ENCODE data around the gene SLX9.

SLX9 gene

DNA sequence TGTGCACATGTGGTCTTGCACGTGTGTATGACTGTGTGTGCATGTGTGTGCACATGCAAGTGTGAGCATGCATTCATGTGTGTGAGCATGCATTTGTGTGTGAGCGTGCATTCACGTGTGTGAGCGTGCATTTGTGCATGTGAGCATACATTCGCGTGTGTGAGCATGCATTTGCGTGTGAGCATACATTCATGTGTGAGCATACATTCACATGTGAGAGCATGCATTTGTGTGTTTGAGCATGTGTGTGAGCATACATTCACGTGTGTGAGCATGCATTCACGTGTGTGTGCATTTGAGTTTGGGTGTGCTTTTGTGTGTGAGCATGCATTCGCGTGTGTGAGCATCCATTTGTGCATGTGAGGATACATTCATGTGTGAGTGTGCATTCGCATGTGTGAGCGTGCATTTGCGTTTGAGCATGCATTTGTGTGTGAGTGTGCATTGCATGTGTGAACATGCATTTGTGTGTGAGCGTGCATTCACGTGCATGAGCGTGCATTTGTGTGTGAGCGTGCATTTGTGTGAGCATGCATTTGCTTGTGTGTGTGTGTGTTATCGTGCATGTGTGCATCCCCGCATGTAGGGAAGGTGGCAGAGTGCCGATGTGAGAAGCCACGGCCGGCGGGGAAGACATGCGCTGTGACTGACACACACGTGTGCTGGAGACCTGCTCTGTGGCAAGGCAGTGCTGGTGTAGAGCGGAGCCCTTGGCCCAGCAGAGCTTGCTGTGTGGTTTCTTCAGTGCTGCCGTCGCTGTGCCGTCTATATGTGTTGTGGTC is 37.4 kb upstream of the SLX9 start:
- Histone ChIP-seq H2AFZ (ENCODE audit: low read length) (no peak overlapping the region), H3K4me3 (ENCODE audit: low read depth, low read length, poor library complexity, severe bottlenecking) (no peak overlapping the region), H3F3A (ENCODE audit: insufficient read depth, low read length) (no peaks in the 10 kb centered on the region), H3K9me3 (ENCODE audit: low read length) (no peaks in the 10 kb centered on the region), H3K9ac (ENCODE audit: low read length) (no peak overlapping the region), H4K20me1 (ENCODE audit: insufficient read depth, low read length) (no peaks in the 10 kb centered on the region), H3K27ac (ENCODE audit: low read depth, low read length, poor library complexity, severe bottlenecking) (no peak overlapping the region), H3K27me3 (ENCODE audit: insufficient read depth, low read length) (peaks cover 4% of the 10 kb centered on the region; the same call in 1 of the 2 replicates), H3K36me3 (ENCODE audit: insufficient read depth, low read length) (no peaks in the 10 kb centered on the region), H3K4me1 (ENCODE audit: insufficient read depth, low read length, severe bottlenecking) (no peaks in the 10 kb centered on the region), H3K79me2 (ENCODE audit: insufficient read depth, low read length) (no peaks in the 10 kb centered on the region), H3K4me2 (ENCODE audit: low read length) (no peak overlapping the region), H3K9me2 (ENCODE audit: low read depth, low read length) (no peaks in the 10 kb centered on the region)
- TF ChIP-seq, protein P1, sequence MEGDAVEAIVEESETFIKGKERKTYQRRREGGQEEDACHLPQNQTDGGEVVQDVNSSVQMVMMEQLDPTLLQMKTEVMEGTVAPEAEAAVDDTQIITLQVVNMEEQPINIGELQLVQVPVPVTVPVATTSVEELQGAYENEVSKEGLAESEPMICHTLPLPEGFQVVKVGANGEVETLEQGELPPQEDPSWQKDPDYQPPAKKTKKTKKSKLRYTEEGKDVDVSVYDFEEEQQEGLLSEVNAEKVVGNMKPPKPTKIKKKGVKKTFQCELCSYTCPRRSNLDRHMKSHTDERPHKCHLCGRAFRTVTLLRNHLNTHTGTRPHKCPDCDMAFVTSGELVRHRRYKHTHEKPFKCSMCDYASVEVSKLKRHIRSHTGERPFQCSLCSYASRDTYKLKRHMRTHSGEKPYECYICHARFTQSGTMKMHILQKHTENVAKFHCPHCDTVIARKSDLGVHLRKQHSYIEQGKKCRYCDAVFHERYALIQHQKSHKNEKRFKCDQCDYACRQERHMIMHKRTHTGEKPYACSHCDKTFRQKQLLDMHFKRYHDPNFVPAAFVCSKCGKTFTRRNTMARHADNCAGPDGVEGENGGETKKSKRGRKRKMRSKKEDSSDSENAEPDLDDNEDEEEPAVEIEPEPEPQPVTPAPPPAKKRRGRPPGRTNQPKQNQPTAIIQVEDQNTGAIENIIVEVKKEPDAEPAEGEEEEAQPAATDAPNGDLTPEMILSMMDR (IDR thresholded peaks at IDR 0.05; ENCODE audit: low read length): no peak
- TF ChIP-seq EZH2 (IDR thresholded peaks at IDR 0.05; ENCODE audit: borderline replicate concordance, low read length): no peak

DNA sequence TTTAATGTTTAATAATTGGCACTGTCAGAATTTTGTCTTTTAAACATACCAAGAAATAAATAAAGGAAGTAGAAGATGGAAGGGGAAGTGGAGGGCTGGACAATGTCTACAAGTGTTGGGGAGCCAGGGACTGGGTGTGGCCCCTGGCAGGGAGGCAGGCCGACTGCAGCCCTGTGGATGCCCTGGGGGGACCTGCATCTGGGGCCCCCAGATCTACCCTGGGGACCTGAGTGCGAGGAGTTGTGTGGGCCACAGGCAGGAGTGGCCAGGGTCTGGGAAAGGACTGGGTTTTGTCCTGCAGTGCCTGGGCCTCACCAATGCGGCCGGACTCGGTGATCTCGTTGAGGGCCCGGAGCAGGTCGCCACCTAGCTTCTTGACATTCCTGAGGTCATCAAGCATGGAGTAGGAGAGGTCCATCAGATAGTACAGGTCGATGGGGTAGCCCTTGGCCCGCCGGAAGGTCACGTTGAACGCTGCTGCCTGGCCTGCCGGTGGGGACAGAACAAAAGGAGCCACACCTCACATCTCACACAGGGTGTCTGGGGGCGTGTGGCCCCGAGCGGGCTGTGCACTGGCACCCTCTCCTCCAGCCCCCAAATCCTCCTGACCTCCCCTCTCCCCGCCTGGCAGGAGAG is 36.7 kb upstream of the SLX9 start:
- Histone ChIP-seq H3K9me3 (ENCODE audit: low read length) (no peaks in the 10 kb centered on the region), H3K36me3 (ENCODE audit: insufficient read depth, low read length) (no peaks in the 10 kb centered on the region), H3F3A (ENCODE audit: insufficient read depth, low read length) (no peaks in the 10 kb centered on the region), H3K9ac (ENCODE audit: low read length) (no peak overlapping the region), H4K20me1 (ENCODE audit: insufficient read depth, low read length) (no peaks in the 10 kb centered on the region), H2AFZ (ENCODE audit: low read length) (no peak overlapping the region), H3K27ac (ENCODE audit: low read depth, low read length, poor library complexity, severe bottlenecking) (no peak overlapping the region), H3K27me3 (ENCODE audit: insufficient read depth, low read length) (peaks cover 4% of the 10 kb centered on the region; the same call in 1 of the 2 replicates), H3K4me3 (ENCODE audit: low read depth, low read length, poor library complexity, severe bottlenecking) (no peak overlapping the region), H3K79me2 (ENCODE audit: insufficient read depth, low read length) (no peaks in the 10 kb centered on the region), H3K4me1 (ENCODE audit: insufficient read depth, low read length, severe bottlenecking) (no peaks in the 10 kb centered on the region), H3K4me2 (ENCODE audit: low read length) (no peak overlapping the region), H3K9me2 (ENCODE audit: low read depth, low read length) (no peaks in the 10 kb centered on the region)
- TF ChIP-seq EZH2 (IDR thresholded peaks at IDR 0.05; ENCODE audit: borderline replicate concordance, low read length): no peak
- TF ChIP-seq, protein P1 (IDR thresholded peaks at IDR 0.05; ENCODE audit: low read length): no peak

DNA sequence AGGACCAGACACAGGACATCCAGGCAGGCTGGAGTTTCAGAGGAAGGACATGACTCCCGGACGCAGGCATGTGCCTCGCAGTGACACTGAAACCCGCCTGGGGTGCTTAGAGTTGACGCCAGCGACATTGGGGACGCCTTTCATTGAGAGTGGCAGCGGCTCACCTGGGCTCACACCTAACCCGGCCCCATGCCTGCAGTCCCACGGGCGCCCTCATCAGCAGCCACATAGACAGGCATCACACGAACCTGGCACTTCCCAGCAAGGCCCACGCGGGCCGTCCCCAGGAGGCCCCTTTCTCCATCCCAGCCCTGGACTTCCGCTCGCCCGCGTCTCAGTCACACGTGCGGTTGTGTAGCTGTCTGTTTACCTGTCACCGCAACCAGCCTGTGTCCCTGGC is 36.1 kb upstream of the SLX9 start:
- Histone ChIP-seq H3K4me2 (ENCODE audit: low read length) (no peak overlapping the region), H3K9me3 (ENCODE audit: low read length) (no peaks in the 10 kb centered on the region), H3K9me2 (ENCODE audit: low read depth, low read length) (no peaks in the 10 kb centered on the region), H3K9ac (ENCODE audit: low read length) (no peak overlapping the region), H3F3A (ENCODE audit: insufficient read depth, low read length) (no peaks in the 10 kb centered on the region), H3K27ac (ENCODE audit: low read depth, low read length, poor library complexity, severe bottlenecking) (no peak overlapping the region), H3K79me2 (ENCODE audit: insufficient read depth, low read length) (no peaks in the 10 kb centered on the region), H4K20me1 (ENCODE audit: insufficient read depth, low read length) (no peaks in the 10 kb centered on the region), H3K27me3 (ENCODE audit: insufficient read depth, low read length) (peaks cover 4% of the 10 kb centered on the region; the same call in 1 of the 2 replicates), H3K4me3 (ENCODE audit: low read depth, low read length, poor library complexity, severe bottlenecking) (no peak overlapping the region), H3K36me3 (ENCODE audit: insufficient read depth, low read length) (no peaks in the 10 kb centered on the region), H2AFZ (ENCODE audit: low read length) (no peak overlapping the region), H3K4me1 (ENCODE audit: insufficient read depth, low read length, severe bottlenecking) (no peaks in the 10 kb centered on the region)
- TF ChIP-seq EZH2 (IDR thresholded peaks at IDR 0.05; ENCODE audit: borderline replicate concordance, low read length): no peak
- TF ChIP-seq, protein P1 (IDR thresholded peaks at IDR 0.05; ENCODE audit: low read length): no peak
